ENCODE measurements around the gene TMEM171.

DNA sequence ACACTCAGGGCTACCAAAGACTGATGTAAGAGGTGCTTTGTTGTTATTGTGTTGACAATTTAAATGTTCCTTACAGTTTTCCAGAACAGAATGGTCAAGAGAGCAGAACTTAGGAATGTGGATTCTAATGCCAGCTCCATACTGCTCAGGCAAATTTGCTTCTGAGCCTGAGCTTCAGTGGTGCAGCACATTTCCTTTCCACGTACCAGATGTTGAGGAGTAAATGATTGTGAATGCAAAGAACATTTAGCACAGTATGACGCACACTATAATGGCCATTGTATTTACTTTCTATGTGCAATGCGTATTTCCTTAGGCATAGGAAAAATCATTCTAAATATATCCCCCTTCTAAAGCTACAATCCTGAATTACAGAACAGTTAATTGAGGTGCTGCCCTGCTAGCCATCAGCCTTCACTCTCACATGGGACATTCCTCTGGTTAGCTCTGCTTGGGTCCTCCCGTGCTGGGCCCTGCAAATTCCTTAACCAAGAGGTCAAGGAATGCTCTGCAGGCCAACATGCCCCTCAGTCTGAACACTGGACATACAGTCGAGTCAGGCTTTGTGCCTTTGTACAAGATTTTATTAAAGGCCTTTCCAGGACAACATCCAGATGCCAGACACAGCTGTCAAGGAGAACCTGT lies 31.5 kb downstream of the TMEM171 start:
- TF ChIP-seq, protein P1, sequence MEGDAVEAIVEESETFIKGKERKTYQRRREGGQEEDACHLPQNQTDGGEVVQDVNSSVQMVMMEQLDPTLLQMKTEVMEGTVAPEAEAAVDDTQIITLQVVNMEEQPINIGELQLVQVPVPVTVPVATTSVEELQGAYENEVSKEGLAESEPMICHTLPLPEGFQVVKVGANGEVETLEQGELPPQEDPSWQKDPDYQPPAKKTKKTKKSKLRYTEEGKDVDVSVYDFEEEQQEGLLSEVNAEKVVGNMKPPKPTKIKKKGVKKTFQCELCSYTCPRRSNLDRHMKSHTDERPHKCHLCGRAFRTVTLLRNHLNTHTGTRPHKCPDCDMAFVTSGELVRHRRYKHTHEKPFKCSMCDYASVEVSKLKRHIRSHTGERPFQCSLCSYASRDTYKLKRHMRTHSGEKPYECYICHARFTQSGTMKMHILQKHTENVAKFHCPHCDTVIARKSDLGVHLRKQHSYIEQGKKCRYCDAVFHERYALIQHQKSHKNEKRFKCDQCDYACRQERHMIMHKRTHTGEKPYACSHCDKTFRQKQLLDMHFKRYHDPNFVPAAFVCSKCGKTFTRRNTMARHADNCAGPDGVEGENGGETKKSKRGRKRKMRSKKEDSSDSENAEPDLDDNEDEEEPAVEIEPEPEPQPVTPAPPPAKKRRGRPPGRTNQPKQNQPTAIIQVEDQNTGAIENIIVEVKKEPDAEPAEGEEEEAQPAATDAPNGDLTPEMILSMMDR (conservative IDR thresholded peaks at IDR 0.05; ENCODE audit: low read length), result no peak
- no peak for TF ChIP-seq EZH2phosphoT487 (IDR thresholded peaks at IDR 0.05; ENCODE audit: borderline replicate concordance)
